NCI-H1417 treated with DMSO at 0.1 percent for 48 hours (cell line): Measurements from ENCODE around the gene TLK2.

Source experiments
- DNase-seq: peaks from one replicate; lab custom pipeline; 2025; lab: John Stamatoyannopoulos, UW

Gene TLK2

GRCh38 chr17:62628831-62629555, 150.4 kb downstream of the TLK2 start:
- DNase-seq, result no peak

- DNase-seq, result no peak
Measured at GRCh38 chr17:62629556-62630364, 151.1 kb downstream of the TLK2 start.

- DNase-seq, result no peak
Measured at GRCh38 chr17:62630365-62631085, 151.9 kb downstream of the TLK2 start.

GRCh38 chr17:62631086-62631935, 152.7 kb downstream of the TLK2 start:
- DNase-seq, result no peak

- DNase-seq, result no peak
Measured at GRCh38 chr17:62631936-62632924, 153.6 kb downstream of the TLK2 start.

- no peak for DNase-seq
Measured at GRCh38 chr17:62637809-62638208, 159.2 kb downstream of the TLK2 start.

- DNase-seq, result no peak
Measured at GRCh38 chr17:62641153-62641552, 162.5 kb downstream of the TLK2 start.

GRCh38 chr17:62641951-62642350, 163.3 kb downstream of the TLK2 start:
- DNase-seq, result no peak

GRCh38 chr17:62643496-62643895, 164.9 kb downstream of the TLK2 start:
- DNase-seq, result no peak

GRCh38 chr17:62644487-62645173, 166.0 kb downstream of the TLK2 start:
- peak; percentile 72 for DNase-seq

- DNase-seq, result no peak
Measured at GRCh38 chr17:62648251-62648955, 169.8 kb downstream of the TLK2 start.

GRCh38 chr17:62648956-62649294, 170.3 kb downstream of the TLK2 start:
- no peak for DNase-seq

- no peak for DNase-seq
Measured at GRCh38 chr17:62649570-62649969, 170.9 kb downstream of the TLK2 start.

GRCh38 chr17:62650587-62650986, 172.0 kb downstream of the TLK2 start:
- DNase-seq, result no peak

GRCh38 chr17:62652251-62653001, 173.8 kb downstream of the TLK2 start:
- DNase-seq, result peak; percentile 31

- peak; percentile 31 for DNase-seq
Measured at GRCh38 chr17:62653002-62653825, 174.6 kb downstream of the TLK2 start.

- no peak for DNase-seq
Measured at GRCh38 chr17:62653826-62654761, 175.5 kb downstream of the TLK2 start.
